ENCODE results near the gene CCT6A.

DNA sequence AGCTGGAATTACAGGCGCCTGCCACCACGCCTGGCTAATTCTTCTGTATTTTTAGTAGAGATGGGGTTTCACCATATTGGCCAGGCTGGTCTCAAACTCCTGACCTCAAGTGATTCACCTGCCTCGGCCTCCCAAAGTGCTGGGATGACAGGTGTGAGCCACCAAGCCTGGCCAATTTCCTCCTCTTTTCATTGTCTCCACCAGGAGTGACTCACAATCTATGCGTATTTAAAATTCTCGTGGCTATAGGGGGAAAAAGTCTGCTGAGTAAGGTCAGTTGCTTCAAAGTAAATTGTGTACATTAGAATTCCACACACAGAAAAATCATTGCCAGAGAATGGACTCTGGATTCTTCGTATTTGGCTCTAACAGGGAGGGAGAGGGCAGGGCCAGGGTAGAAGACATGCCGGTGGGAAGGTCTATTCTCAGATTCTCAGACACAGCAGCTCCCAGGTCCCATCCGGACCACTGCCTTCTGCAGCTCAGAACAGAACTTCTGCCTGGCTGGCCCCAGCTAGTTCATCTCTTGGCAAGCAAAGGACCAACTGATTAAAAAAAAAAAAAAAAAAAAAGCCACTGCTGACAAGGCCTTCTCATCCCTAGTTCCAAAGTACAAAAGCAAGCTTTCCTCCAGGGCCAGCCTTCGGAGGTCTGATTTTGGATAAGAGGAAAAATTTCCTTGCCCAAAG is 22.5 kb upstream of the CCT6A start:
- TF ChIP-seq POLR2A (IDR thresholded peaks at IDR 0.05) (no peak), CTCF (IDR thresholded peaks at IDR 0.05) (no peak)

Measured in body of pancreas (tissue), 4 donors.